CD14-positive monocyte (primary cell): ENCODE measurements around the gene MCC. TPM values are rescaled to one million over a fixed set of nuclear protein-coding genes. Genes with fewer than 3 reads are reported as not detected.

Source experiments
- DNase-seq, 3 donors: peaks; one replicate each; pipeline ENCODE4 v3.0.0-alpha.2; 2011 to 2022
- H2AFZ ChIP-seq: 2 replicates; pipeline ENCODE4 v1.6.0; 2012; ENCODE audit warnings: mild to moderate bottlenecking, low read depth, low read length, inconsistent platforms; ENCODE audit not compliant: insufficient read depth, poor library complexity, severe bottlenecking
- H3K27ac ChIP-seq, 2 donors: 1 replicate in 1 of 2; 2 replicates in 1 of 2; pipeline ENCODE4 v1.5.1; 2012 to 2013; ENCODE audit warnings: low read length in 2 of 2, control low read depth in 1 of 2, inconsistent platforms in 1 of 2, low read depth in 1 of 2, mild to moderate bottlenecking in 1 of 2
- H3K27me3 ChIP-seq, 2 donors: one replicate each; pipeline versions ENCODE4 v1.6.0 to v1.6.1; 2011 to 2013; ENCODE audit warnings: low read length in 2 of 2; ENCODE audit not compliant: control insufficient read depth in 2 of 2, insufficient read depth in 2 of 2
- H3K36me3 ChIP-seq, 2 donors: replicated peaks in 1 of 2; 1 replicate in 1 of 2; 2 replicates in 1 of 2; pipeline versions ENCODE4 v1.5.1 to v1.6.1; 2012 to 2013; ENCODE audit warnings: low read length in 2 of 2, control low read depth in 1 of 2, inconsistent platforms in 1 of 2, mild to moderate bottlenecking in 1 of 2; ENCODE audit not compliant: insufficient read depth in 2 of 2, control insufficient read depth in 1 of 2
- H3K4me1 ChIP-seq, 2 donors: 1 replicate in 1 of 2; 2 replicates in 1 of 2; pipeline versions ENCODE4 v1.5.1 to v1.6.1; 2012 to 2013; ENCODE audit warnings: low read length in 2 of 2, control low read depth in 1 of 2, inconsistent platforms in 1 of 2, mild to moderate bottlenecking in 1 of 2, moderate library complexity in 1 of 2; ENCODE audit not compliant: insufficient read depth in 2 of 2, control insufficient read depth in 1 of 2
- H3K4me2 ChIP-seq: replicated peaks from 2 replicates; pipeline ENCODE3; 2012; ENCODE audit warnings: low read length, moderate library complexity, mild to moderate bottlenecking; ENCODE audit not compliant: poor library complexity, severe bottlenecking; ENCODE audit errors: extremely low read depth
- H3K4me3 ChIP-seq, 3 experiments: fragments of 200-600 bp in 1 of 3; sonication (generic) in 1 of 3; replicated peaks in 1 of 3; 1 replicate in 2 of 3; 2 replicates in 1 of 3; pipeline ENCODE4 v1.5.1; 2011 to 2013; ENCODE audit warnings: low read length in 3 of 3, mild to moderate bottlenecking in 3 of 3, control low read depth in 2 of 3, low read depth in 2 of 3, inconsistent platforms in 1 of 3, moderate library complexity in 1 of 3
- H3K79me2 ChIP-seq: 2 replicates; pipeline ENCODE4 v1.6.0; 2012; ENCODE audit warnings: mild to moderate bottlenecking, control low read depth, inconsistent platforms, low read length, moderate library complexity; ENCODE audit not compliant: insufficient read depth
- H3K9ac ChIP-seq: 2 replicates; pipeline ENCODE4 v1.6.0; 2017; ENCODE audit warnings: low read length, mild to moderate bottlenecking; ENCODE audit not compliant: insufficient read depth, poor library complexity, severe bottlenecking
- H3K9me3 ChIP-seq, 2 donors: replicated peaks in 1 of 2; 1 replicate in 1 of 2; 2 replicates in 1 of 2; pipeline versions ENCODE4 v1.5.1 to v1.6.1; 2012 to 2013; ENCODE audit warnings: low read length in 2 of 2, control low read depth in 1 of 2; ENCODE audit not compliant: control insufficient read depth in 1 of 2, insufficient read depth in 1 of 2
- H4K20me1 ChIP-seq: 2 replicates; pipeline ENCODE4 v1.6.0; 2012; ENCODE audit warnings: mild to moderate bottlenecking, low read length, control low read depth, moderate library complexity; ENCODE audit not compliant: insufficient read depth
- H3K27ac Mint-ChIP-seq, 7 donors: one replicate each; pipeline ENCODE4 v1.8.0; 2020; ENCODE audit warnings: mild to moderate bottlenecking in 7 of 7, mixed read lengths in 7 of 7, moderate library complexity in 6 of 7, inconsistent platforms in 2 of 7
- H3K27me3 Mint-ChIP-seq, 3 donors: one replicate each; pipeline ENCODE4 v1.8.0; 2021 to 2022; ENCODE audit warnings: low read depth in 3 of 3, mild to moderate bottlenecking in 3 of 3, mixed read lengths in 3 of 3, moderate library complexity in 3 of 3, inconsistent platforms in 1 of 3
- H3K36me3 Mint-ChIP-seq, 2 donors: one replicate each; pipeline ENCODE4 v1.8.0; 2020; ENCODE audit warnings: mixed read lengths in 2 of 2, inconsistent platforms in 1 of 2, mild to moderate bottlenecking in 1 of 2
- H3K4me1 Mint-ChIP-seq: one replicate; pipeline ENCODE4 v1.8.0; 2020; ENCODE audit warnings: mild to moderate bottlenecking, mixed read lengths
- H3K4me3 Mint-ChIP-seq, 2 donors: one replicate each; pipeline ENCODE4 v1.8.0; 2020; ENCODE audit warnings: mild to moderate bottlenecking in 2 of 2, mixed read lengths in 2 of 2, moderate library complexity in 1 of 2
- H3K9me3 Mint-ChIP-seq, 7 donors: one replicate each; pipeline ENCODE4 v1.8.0; 2020 to 2022; ENCODE audit warnings: mixed read lengths in 7 of 7, mild to moderate bottlenecking in 6 of 7, moderate library complexity in 6 of 7, inconsistent platforms in 2 of 7
- WGBS: methylation state at CpG from one replicate; pipeline ENCODE4 v1.1.5; 2013; ENCODE audit warnings: missing lambda C conversion rate; ENCODE audit not compliant: insufficient coverage; 5-methylcytosine and 5-hydroxymethylcytosine counted together
- intact Hi-C, 2 donors: fragments of 100-400 bp; cut with micrococcal nuclease; formaldehyde crosslinking; loops; one replicate each; pipeline versions ENCODE4 v1.15.0 to v1.15.1; 2023
- polyA plus RNA-seq, 3 donors: library from polyadenylated mRNA; depleted of rRNA in 1 of 3; unstranded in 2 of 3; stranded (reverse) in 1 of 3; fragments of 300-500 nt in 2 of 3; fragments of >200 nt in 1 of 3; fragmentation: Illumina TruSeq in 2 of 3; gene quantifications; 1 replicate in 2 of 3; 2 replicates in 1 of 3; pipeline ENCODE4 v1.2.3, GENCODE V29; 2012 to 2021
- TF ChIP-seq, protein P1 (sequence below): fragments of 200-600 bp; IDR thresholded peaks from one replicate; pipeline ENCODE4 v1.8.0; 2022; ENCODE audit warnings: antibody characterized with exemption, mild to moderate bottlenecking

MCC gene
- polyA plus RNA-seq, 3 donors, result 0.09 TPM; not detected in 2

- Histone ChIP-seq H3K4me1 (no peaks in the 10 kb centered on the region), H3K79me2 (no peaks in the 10 kb centered on the region), H4K20me1 (no peaks in the 10 kb centered on the region), H3K9ac (no peak overlapping the region), H3K27me3 (peaks cover 0 to 2% of the 10 kb centered on the region in 2 donors), H3K27ac (no peak overlapping the region), H3K4me3 (no peak overlapping the region), H3K4me2 (no peak overlapping the region), H2AFZ (no peak overlapping the region), H3K36me3 (no peaks in the 10 kb centered on the region), H3K9me3 (no peaks in the 10 kb centered on the region)
- intact Hi-C loops, result no loop called here
- Mint-ChIP-seq H3K27me3 (peaks cover 2 to 16% (median 8%) of the 10 kb centered on the region in 3 donors), H3K9me3 (peaks cover 0 to 3% (median 0%) of the 10 kb centered on the region in 7 donors), H3K36me3 (no peaks in the 10 kb centered on the region), H3K27ac (no peak overlapping the region), H3K4me3 (no peak overlapping the region), H3K4me1 (no peaks in the 10 kb centered on the region)
- TF ChIP-seq, protein P1, sequence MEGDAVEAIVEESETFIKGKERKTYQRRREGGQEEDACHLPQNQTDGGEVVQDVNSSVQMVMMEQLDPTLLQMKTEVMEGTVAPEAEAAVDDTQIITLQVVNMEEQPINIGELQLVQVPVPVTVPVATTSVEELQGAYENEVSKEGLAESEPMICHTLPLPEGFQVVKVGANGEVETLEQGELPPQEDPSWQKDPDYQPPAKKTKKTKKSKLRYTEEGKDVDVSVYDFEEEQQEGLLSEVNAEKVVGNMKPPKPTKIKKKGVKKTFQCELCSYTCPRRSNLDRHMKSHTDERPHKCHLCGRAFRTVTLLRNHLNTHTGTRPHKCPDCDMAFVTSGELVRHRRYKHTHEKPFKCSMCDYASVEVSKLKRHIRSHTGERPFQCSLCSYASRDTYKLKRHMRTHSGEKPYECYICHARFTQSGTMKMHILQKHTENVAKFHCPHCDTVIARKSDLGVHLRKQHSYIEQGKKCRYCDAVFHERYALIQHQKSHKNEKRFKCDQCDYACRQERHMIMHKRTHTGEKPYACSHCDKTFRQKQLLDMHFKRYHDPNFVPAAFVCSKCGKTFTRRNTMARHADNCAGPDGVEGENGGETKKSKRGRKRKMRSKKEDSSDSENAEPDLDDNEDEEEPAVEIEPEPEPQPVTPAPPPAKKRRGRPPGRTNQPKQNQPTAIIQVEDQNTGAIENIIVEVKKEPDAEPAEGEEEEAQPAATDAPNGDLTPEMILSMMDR, result no peak
- WGBS, result 96% methylated on average over 2 of the region's 2 CpGs
- DNase-seq, result no peak
Measured at GRCh38 chr5:113225259-113225658, 263.0 kb downstream of the MCC start.

- Mint-ChIP-seq H3K36me3 (no peaks in the 10 kb centered on the region), H3K9me3 (peaks cover 0 to 6% (median 0%) of the 10 kb centered on the region in 7 donors), H3K27ac (no peak overlapping the region), H3K4me3 (no peak overlapping the region), H3K27me3 (peaks cover 3 to 16% (median 6%) of the 10 kb centered on the region in 3 donors), H3K4me1 (no peaks in the 10 kb centered on the region)
- Histone ChIP-seq H3K36me3 (no peaks in the 10 kb centered on the region), H3K9me3 (no peaks in the 10 kb centered on the region), H3K9ac (no peak overlapping the region), H3K27ac (no peak overlapping the region), H3K79me2 (no peaks in the 10 kb centered on the region), H2AFZ (no peak overlapping the region), H3K4me1 (no peaks in the 10 kb centered on the region), H3K4me2 (no peak overlapping the region), H3K4me3 (no peak overlapping the region), H3K27me3 (peaks cover 0 to 2% of the 10 kb centered on the region in 2 donors), H4K20me1 (no peaks in the 10 kb centered on the region)
- intact Hi-C loops, result no loop called here
- WGBS, result 100% methylated on average over 1 of the region's 4 CpGs
- no peak for DNase-seq
- TF ChIP-seq, protein P1, result no peak
Measured at GRCh38 chr5:113224605-113225065, 263.6 kb downstream of the MCC start.
